HG03571 (cell line): ENCODE data around the gene THOC1.

Experiments
- ATAC-seq: cut with Tn5 transposase; IDR thresholded peaks from one replicate; pipeline ENCODE4 v1.9.1; 2021; ENCODE audit not compliant: unreplicated experiment

Gene THOC1

GRCh38 chr18:286515-287310 is 18.9 kb upstream of the THOC1 start:
- no peak for ATAC-seq

GRCh38 chr18:285817-286216 is 18.0 kb upstream of the THOC1 start:
- no peak for ATAC-seq

DNA sequence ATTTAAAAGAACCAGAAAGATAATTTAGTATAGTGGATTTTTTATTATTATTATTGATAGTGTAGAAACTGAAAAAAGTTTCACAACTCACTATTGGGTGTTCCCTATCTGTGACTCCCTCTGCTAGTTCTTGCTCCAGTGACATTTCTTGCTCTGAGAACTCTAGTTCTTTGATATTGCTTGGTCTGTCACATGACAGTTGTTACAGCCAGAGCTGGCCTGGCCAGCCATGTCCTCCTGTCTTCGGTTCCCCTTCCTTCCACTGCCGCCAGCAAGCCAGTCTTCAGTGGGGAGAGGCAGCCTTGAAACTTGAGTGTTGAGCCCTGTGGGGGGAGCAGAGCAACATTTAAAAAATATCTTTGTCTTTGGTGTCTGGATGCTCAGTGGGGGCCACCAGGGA is 7.6 kb upstream of the THOC1 start:
- ATAC-seq, result no peak

DNA sequence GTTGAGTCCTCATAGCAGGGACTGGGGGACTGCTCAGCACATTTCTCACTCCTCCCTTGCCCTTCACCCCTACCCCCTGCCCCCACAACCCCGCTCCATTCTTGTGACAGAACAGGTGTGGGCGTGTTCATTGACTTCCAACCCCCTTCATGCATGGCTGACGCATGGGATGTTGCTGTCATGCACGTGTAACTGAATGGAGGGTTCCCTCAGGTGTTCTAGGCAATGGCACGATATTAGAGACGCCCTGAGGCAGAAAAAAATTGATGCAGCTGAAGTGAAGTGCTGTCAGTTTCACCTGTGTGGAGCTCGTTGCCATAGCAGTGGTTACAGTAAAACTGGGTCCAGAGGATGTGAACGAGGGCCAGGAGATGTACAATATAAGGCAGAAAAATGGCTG is 6.5 kb upstream of the THOC1 start:
- ATAC-seq, result no peak

- ATAC-seq, result no peak
Observed at GRCh38 chr18:273525-273924, 5.7 kb upstream of the THOC1 start.

- no peak for ATAC-seq
Observed at GRCh38 chr18:272650-273049, 4.8 kb upstream of the THOC1 start.

- no peak for ATAC-seq
Observed at GRCh38 chr18:269480-270095, 1.7 kb upstream of the THOC1 start.

DNA sequence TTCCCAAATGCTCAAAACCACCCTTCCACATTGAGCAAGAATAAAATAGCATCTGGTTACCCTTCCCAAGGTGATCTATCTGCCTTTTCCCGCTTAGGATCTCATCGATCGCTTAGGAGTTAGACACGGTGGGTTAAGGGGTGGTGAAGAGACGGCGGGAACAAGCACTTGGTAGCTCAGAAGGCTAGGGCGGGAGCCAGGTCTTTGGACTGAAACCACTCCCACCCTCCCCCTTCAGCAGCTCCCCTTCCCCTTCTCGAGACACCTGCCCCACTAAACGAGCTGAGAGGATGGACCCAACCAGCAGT is 513 bp downstream of the THOC1 start:
- ATAC-seq, result peak; percentile 23

- no peak for ATAC-seq
Observed at GRCh38 chr18:261398-262073, 6.3 kb downstream of the THOC1 start.

DNA sequence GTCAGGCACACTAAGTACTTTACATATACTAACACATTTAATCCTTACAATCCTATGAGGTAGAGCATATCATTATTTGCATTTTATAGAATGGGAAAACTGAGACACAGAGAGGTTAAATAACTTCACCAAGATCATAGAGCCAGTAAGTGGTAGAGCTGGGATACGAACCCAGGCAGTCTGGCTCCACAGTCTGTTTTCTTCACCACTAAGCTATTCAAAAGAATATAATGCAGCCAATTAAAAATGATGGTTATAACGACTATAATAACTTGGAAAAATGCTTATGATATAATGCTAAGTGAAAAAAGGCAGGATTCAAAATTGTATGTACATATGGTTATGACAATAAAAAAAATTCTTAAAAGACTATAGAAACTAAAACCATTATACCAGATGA is 7.3 kb downstream of the THOC1 start:
- no peak for ATAC-seq

- ATAC-seq, result no peak
Observed at GRCh38 chr18:255171-255570, 12.7 kb downstream of the THOC1 start.

DNA sequence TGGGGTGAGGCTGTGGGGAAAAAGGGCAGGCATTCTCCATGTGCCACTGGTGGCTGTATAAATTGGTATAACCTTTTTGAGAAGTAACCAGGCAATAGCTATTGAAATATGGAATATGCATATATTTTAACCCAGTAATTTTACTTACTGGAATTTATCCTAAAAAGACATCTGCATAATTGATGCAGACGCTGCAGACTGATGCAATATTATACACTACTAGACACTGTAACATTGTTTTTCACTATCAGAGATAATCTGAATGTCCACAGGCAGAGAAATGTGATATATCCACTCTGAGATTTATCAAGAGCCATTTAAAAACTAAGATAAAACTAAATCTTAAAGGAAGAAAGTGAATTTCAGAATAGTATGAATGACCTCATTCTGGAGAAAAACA is 14.7 kb downstream of the THOC1 start:
- no peak for ATAC-seq

DNA sequence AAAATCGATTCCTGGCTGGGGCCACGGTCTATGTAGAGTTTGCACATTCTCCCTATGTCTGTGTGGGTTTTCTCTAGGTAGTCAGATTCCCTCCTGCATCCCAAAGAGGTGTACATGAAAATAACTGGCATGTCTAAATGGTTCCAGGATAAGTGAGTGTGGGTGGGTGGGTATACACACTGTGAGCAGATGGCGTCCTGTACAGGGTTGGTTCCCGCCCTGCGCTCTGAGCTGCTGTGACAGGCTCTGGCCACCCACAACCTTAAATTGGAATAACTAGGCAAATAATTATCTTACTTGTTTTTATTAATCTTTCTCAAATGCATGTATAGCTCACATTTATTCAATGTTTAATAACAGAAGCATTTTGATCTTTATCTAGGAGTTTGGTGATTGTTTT is 16.3 kb downstream of the THOC1 start:
- no peak for ATAC-seq

- no peak for ATAC-seq
Observed at GRCh38 chr18:250685-251084, 17.2 kb downstream of the THOC1 start.

- ATAC-seq, result no peak
Observed at GRCh38 chr18:248053-248452, 19.8 kb downstream of the THOC1 start.

- no peak for ATAC-seq
Observed at GRCh38 chr18:245282-245847, 22.5 kb downstream of the THOC1 start.

GRCh38 chr18:240175-240574 is 27.7 kb downstream of the THOC1 start:
- ATAC-seq, result no peak

DNA sequence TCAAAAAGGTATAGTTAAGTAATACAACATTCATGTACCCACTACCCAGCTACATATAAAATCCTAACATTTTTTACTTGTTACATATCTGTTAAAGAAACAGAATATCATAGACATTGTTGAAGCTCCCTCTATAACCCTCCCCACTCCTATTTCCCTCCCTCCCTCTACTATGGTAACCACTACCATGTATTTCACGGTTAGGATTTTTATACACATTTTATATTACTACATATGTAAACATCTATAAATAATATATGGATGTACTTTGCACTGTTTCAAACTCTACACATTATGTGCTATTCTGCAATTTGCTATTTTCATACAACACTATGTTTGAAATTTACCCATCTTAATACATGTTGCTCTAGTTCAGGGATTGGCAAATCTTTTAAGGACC is 36.3 kb downstream of the THOC1 start:
- no peak for ATAC-seq

- ATAC-seq, result no peak
Observed at GRCh38 chr18:228586-228985, 39.3 kb downstream of the THOC1 start.

DNA sequence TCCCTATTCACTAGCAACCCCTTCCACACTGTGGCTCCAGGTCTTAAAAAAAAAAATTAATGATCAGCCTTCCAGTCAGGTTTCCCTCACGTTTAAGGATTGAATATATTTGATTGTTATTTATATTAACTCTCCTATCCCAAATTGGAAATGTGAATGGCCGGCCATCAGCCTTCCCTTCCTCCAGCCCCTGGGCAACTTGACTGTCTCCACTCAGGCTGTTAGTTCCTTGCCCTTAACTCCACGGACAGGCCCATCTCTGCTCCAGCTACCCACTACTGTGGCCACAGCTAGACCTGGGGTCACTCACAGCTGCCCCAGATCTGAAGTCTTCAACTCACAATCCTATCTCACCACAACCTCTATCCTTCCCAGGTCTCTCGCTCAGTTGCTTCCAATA is 39.9 kb downstream of the THOC1 start:
- no peak for ATAC-seq

GRCh38 chr18:227374-227773 is 40.5 kb downstream of the THOC1 start:
- no peak for ATAC-seq

DNA sequence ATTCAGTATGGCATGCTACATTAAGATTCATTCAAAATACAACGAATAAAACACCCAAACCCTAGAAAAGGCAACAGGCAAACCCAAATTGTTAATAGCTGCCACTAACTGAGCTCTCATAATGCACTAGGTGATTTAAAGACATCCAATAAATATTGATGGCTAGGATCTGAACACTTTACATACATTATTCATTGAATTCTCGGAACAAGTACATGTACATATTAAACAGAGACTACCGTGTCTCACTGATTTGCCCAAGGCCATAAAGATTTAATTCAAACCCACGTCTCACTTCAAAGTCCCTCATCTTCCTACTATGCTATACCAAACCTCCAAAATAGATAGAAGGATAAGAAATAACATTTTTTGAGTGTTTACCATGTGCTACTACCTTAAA is 42.1 kb downstream of the THOC1 start:
- ATAC-seq, result no peak
